Uterus (tissue), 4 donors: ENCODE results near the gene EGF. TPM values are rescaled to one million over a fixed set of nuclear protein-coding genes. Genes with fewer than 3 reads are reported as not detected.

ENCODE experiments used
- DNase-seq, 2 donors: peaks; one replicate each; pipeline ENCODE4 v3.0.0-alpha.2; 2019 to 2020
- H3K27ac ChIP-seq, 2 donors: fragments of 200-600 bp; sonication (generic); 1 replicate in 1 of 2; 2 replicates in 1 of 2; pipeline ENCODE4 v1.5.1; 2016 to 2018
- H3K27me3 ChIP-seq, 2 donors: fragments of 200-600 bp; sonication (generic); one replicate each; pipeline ENCODE4 v1.5.1; 2018 to 2019; ENCODE audit warnings: control low read depth in 1 of 2
- H3K36me3 ChIP-seq, 2 donors: fragments of 200-600 bp; sonication (generic); one replicate each; pipeline ENCODE4 v1.5.1; 2019; ENCODE audit warnings: control low read depth in 1 of 2
- H3K4me1 ChIP-seq, 2 donors: fragments of 200-600 bp; sonication (generic); one replicate each; pipeline ENCODE4 v1.5.1; 2018 to 2019; ENCODE audit warnings: control low read depth in 1 of 2
- H3K4me3 ChIP-seq, 2 donors: fragments of 200-600 bp; sonication (generic); 1 replicate in 1 of 2; 2 replicates in 1 of 2; pipeline ENCODE4 v1.5.1; 2018 to 2019; ENCODE audit warnings: mild to moderate bottlenecking in 1 of 2
- H3K9me3 ChIP-seq, 2 donors: fragments of 200-600 bp; sonication (generic); one replicate each; pipeline ENCODE4 v1.5.1; 2019; ENCODE audit warnings: control low read depth in 1 of 2
- POLR2A ChIP-seq, 2 donors: fragments of 450-650 bp; IDR thresholded peaks; one replicate each; pipeline ENCODE4 v1.6.1; 2016; ENCODE audit warnings: antibody characterized with exemption in 2 of 2, mild to moderate bottlenecking in 1 of 2, moderate library complexity in 1 of 2
- intact Hi-C: fragments of 100-400 bp; cut with DNase I; formaldehyde crosslinking; loops from one replicate; pipeline ENCODE4 v1.15.1; 2023; ENCODE audit warnings: low total_unique reads
- small RNA-seq: library from RNA; depleted of rRNA; stranded (forward); fragments of <200 nt; gene quantifications from one replicate; pipeline ENCODE3, GENCODE V24; 2016
- total RNA-seq, 4 donors: library from RNA; depleted of rRNA in 3 of 4; stranded (reverse); fragments of >200 nt in 3 of 4; gene quantifications; one replicate each; pipeline versions ENCODE4 v1.1.0 to v1.2.4, GENCODE V29; 2014 to 2023
- TF ChIP-seq, protein P1 (sequence below), 4 experiments: fragments of 200-600 bp in 2 of 4; fragments of 450-650 bp in 2 of 4; sonication (generic) in 2 of 4; IDR thresholded peaks; one replicate each; pipeline ENCODE4 v1.5.1; 2016 to 2019; ENCODE audit warnings: antibody characterized with exemption in 4 of 4, mild to moderate bottlenecking in 2 of 4, moderate library complexity in 1 of 4
- donor health status: DM: yes; HTN: yes; CAD: no.

The EGF gene
- total RNA-seq, 4 donors from 2014 or later, result 1.0 to 3.5 (median 1.5) TPM

DNA sequence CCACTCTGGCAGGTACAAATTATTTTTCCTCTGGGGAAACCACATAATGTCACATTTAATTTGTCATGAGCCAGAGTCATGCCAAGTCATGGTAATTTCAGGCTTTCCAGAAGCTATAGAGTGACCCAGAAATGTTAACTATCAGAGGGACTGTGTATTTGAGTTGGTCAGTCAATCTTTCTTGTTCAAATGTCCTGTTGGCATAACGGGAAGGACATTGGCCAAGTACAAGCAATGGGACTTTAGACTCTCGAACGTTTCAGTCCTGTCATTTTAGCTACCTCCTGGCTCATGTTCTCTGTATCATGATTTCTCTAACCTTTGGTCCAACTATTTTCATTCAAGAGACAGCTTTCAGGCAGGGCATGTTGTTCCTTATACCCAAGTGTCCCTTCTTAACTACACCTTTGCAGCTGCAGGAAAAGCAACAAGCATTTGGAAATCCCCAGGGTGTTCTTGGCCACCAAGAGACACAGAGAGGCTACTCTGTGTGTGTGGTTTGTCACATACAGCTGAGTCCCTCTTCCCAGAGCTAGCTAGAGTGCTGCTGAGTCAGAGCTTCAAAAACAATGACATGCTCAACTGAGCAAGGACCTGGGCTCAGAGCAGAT, 142.6 kb downstream of the EGF start:
- Histone ChIP-seq H3K9me3 (no peaks in the 10 kb centered on the region), H3K27ac (no peak overlapping the region), H3K27me3 (no peaks in the 10 kb centered on the region), H3K4me1 (no peaks in the 10 kb centered on the region), H3K36me3 (no peaks in the 10 kb centered on the region), H3K4me3 (no peak overlapping the region)
- no peak for TF ChIP-seq POLR2A (IDR thresholded peaks at IDR 0.05)
- TF ChIP-seq, protein P1, sequence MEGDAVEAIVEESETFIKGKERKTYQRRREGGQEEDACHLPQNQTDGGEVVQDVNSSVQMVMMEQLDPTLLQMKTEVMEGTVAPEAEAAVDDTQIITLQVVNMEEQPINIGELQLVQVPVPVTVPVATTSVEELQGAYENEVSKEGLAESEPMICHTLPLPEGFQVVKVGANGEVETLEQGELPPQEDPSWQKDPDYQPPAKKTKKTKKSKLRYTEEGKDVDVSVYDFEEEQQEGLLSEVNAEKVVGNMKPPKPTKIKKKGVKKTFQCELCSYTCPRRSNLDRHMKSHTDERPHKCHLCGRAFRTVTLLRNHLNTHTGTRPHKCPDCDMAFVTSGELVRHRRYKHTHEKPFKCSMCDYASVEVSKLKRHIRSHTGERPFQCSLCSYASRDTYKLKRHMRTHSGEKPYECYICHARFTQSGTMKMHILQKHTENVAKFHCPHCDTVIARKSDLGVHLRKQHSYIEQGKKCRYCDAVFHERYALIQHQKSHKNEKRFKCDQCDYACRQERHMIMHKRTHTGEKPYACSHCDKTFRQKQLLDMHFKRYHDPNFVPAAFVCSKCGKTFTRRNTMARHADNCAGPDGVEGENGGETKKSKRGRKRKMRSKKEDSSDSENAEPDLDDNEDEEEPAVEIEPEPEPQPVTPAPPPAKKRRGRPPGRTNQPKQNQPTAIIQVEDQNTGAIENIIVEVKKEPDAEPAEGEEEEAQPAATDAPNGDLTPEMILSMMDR (IDR thresholded peaks at IDR 0.05), result no peak
- no peak for DNase-seq
- intact Hi-C loops, result no loop called here

DNA sequence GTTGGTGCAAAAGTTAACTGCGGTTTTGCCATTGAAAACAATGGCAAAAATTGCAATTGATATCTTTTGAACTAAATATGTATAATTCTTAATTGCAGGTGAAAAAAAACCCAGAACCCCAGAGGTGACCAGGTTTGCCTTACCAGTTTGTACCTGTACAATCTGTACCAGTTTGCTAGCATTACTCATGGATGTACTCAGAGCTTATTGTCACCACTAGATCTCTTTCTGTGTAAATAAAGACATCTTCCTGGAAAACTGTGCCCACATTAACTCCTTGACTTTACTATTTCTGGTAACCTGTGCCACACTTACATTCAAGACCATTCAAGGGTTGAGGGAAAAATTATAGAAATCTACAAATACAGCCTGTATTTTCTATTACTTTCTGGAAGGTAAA, 146.0 kb downstream of the EGF start:
- Histone ChIP-seq H3K36me3 (no peaks in the 10 kb centered on the region), H3K27ac (no peak overlapping the region), H3K27me3 (no peaks in the 10 kb centered on the region), H3K9me3 (no peaks in the 10 kb centered on the region), H3K4me1 (no peaks in the 10 kb centered on the region), H3K4me3 (no peak overlapping the region)
- TF ChIP-seq, protein P1 (IDR thresholded peaks at IDR 0.05), result no peak
- TF ChIP-seq POLR2A (IDR thresholded peaks at IDR 0.05), result no peak
- DNase-seq, result no peak
- intact Hi-C loops, result no loop called here

DNA sequence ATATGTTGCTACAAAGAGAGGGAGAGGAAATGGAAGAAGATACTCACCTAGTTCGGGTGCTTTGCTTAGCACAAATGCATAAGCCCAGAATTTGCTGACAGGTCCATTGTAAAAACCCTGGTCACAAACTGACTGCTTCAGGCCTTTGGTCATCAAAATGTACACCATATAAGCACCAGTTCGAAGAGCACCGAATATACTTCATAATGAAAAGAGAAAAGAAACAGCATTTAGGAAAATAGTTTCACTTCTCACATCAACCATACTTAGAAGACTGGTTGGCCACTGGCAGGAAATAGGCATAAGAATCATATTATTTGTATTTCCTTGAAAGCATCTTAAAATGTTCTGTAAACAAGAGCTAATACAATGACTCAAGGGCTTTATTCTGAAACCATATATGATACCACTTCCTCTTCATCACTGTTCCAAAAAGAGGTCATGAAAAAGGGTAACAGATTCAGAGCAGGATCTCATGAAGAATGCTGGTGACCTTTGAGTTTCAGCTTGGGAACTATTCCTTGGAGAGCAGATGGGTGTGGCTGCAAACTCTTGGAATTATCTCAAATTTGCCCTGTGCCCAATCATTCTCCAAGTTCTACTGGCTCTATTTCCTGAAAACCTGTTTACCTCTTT, 147.0 kb downstream of the EGF start:
- intact Hi-C loops, result no loop called here
- no peak for DNase-seq
- Histone ChIP-seq H3K4me1 (no peaks in the 10 kb centered on the region), H3K27ac (no peak overlapping the region), H3K9me3 (no peaks in the 10 kb centered on the region), H3K4me3 (no peak overlapping the region), H3K36me3 (no peaks in the 10 kb centered on the region), H3K27me3 (no peaks in the 10 kb centered on the region)
- TF ChIP-seq, protein P1 (IDR thresholded peaks at IDR 0.05), result no peak
- TF ChIP-seq POLR2A (IDR thresholded peaks at IDR 0.05), result no peak

DNA sequence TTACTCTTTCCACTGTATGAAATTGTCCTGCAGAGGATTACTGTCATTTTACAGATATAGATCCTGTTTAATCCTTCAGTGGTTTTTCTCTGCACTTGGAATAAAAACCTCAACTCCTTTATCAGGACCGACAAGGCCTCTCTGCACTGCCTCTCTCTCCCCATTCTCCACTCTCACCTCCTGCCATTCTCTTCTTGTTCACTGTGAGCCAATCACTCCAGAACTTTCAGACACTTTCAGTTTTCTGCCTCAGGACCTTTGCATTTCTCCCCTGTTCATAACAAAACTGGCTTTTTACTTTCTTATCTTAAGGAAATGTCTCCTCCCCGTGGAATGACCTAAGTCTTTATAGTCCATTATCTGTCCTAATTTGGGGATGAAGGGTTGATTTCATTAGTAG, 148.4 kb downstream of the EGF start:
- no peak overlapping the region for H3K4me3 ChIP-seq
- H3K4me1 ChIP-seq, result no peaks in the 10 kb centered on the region
- H3K27me3 ChIP-seq, result no peaks in the 10 kb centered on the region
- DNase-seq, result no peak
- H3K9me3 ChIP-seq, result no peaks in the 10 kb centered on the region
- H3K27ac ChIP-seq, result no peak overlapping the region
- no peaks in the 10 kb centered on the region for H3K36me3 ChIP-seq
- no peak for TF ChIP-seq POLR2A (IDR thresholded peaks at IDR 0.05)
- TF ChIP-seq, protein P1 (IDR thresholded peaks at IDR 0.05), result no peak
- intact Hi-C loops, result no loop called here

Small RNA genes lying within 50 kb of the gene (small RNA-seq; reads per million reads assigned to genes)
- gene RNU6-35P, result not detected

Other genes with a start within 250 kb of the EGF start
- 100 to 1,000 TPM in 1 of 4 donors, 10 to 100 TPM in 3; 17.0 to 121 (median 43.7) TPM for gene CASP6, start 209.4 kb upstream of the EGF start, total RNA-seq
- 10 to 100 TPM; 16.7 to 28.7 (median 25.5) TPM for gene PLA2G12A, start 182.8 kb upstream of the EGF start, total RNA-seq
- gene CFI, start 110.9 kb upstream of the EGF start, total RNA-seq, result 100 to 1,000 TPM in 1 of 4 donors, 10 to 100 TPM in 3; 48.4 to 141 (median 72.9) TPM
- 10 to 100 TPM in 1 of 4 donors, 1 to 10 TPM in 2, not detected in 1; 8.2 to 12.1 (median 9.2) TPM for gene GAR1, start 97.1 kb upstream of the EGF start, total RNA-seq
- gene RRH, start 84.9 kb upstream of the EGF start, total RNA-seq, result 1 to 10 TPM in 1 of 4 donors, under 1 TPM in 1, not detected in 2; 0.30 to 1.5 TPM
- under 1 TPM in 3 of 4 donors, not detected in 1; 0.21 to 0.27 (median 0.26) TPM for gene LRIT3, start 64.8 kb upstream of the EGF start, total RNA-seq